ENCODE data around the gene MYL6. TPM values are rescaled to one million over a fixed set of nuclear protein-coding genes. Genes with fewer than 3 reads are reported as not detected.
A peak's percentile ranks its signal among the peaks of the same experiment; 100 is the strongest.
"Not testable (repeated sequence)": the region's sequence is repeated elsewhere in the genome, so short reads cannot be mapped to it uniquely, and the experiment has no call there.

Gene MYL6
- total RNA-seq, 1 experiment from 2014 or later = 789 TPM

DNA sequence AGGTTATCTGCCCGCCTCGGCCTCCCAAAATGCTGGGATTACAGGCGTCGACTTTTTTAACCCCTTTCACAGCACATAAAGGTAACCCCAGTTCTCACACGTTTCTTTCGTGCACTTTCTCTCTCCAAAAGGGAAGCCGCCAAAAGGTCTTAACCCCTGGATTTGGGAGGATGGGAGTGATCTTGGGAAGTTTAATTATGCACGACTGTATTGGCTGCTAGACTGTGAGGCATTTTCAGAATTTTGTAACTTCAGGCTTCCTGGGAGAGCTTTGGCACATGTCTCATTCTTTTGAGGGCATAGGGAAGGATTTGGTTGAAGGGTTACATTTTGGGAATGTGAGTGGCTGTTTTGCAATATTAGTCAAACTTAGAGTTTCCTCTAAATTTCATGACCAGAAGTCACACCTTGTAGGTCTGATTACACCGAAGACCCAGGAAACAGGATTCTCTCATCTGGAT, 32.6 kb downstream of the MYL6 start:
- CTCF ChIA-PET = interaction anchor here (0.7 to 2.1 kb wide), 3 partner anchors 16 to 288 kb away, joined by 6 to 17 read pairs (median 9); partner anchors contain the start of gene ZC3H10
- Histone ChIP-seq H3K27me3 (replicated peaks; ENCODE audit: insufficient read depth, low read depth, low read length, poor library complexity) (no peaks in the 10 kb centered on the region), H3K9me3 (ENCODE audit: low read depth, low read length, poor library complexity, severe bottlenecking) (no peaks in the 10 kb centered on the region), H3K36me3 (ENCODE audit: insufficient read depth, low read length, poor library complexity, severe bottlenecking) (peaks cover 13% of the 10 kb centered on the region), H3K4me1 (ENCODE audit: insufficient read depth, low read length, poor library complexity, severe bottlenecking) (peaks cover 13% of the 10 kb centered on the region), H3K27ac (ENCODE audit: low read depth, low read length, poor library complexity, severe bottlenecking) (no peak overlapping the region), H3K4me3 (ENCODE audit: low read depth, low read length, poor library complexity, severe bottlenecking) (peak overlapping the region; percentile 83)
- DNase-seq (ENCODE audit: low spot score) = peak; percentile 29
- TF ChIP-seq, protein P1, sequence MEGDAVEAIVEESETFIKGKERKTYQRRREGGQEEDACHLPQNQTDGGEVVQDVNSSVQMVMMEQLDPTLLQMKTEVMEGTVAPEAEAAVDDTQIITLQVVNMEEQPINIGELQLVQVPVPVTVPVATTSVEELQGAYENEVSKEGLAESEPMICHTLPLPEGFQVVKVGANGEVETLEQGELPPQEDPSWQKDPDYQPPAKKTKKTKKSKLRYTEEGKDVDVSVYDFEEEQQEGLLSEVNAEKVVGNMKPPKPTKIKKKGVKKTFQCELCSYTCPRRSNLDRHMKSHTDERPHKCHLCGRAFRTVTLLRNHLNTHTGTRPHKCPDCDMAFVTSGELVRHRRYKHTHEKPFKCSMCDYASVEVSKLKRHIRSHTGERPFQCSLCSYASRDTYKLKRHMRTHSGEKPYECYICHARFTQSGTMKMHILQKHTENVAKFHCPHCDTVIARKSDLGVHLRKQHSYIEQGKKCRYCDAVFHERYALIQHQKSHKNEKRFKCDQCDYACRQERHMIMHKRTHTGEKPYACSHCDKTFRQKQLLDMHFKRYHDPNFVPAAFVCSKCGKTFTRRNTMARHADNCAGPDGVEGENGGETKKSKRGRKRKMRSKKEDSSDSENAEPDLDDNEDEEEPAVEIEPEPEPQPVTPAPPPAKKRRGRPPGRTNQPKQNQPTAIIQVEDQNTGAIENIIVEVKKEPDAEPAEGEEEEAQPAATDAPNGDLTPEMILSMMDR (conservative IDR thresholded peaks at IDR 0.05; ENCODE audit: low read depth, low read length) = no peak
- TF ChIP-seq EZH2 (IDR thresholded peaks at IDR 0.05; ENCODE audit: borderline replicate concordance, low read depth, low read length, poor library complexity, severe bottlenecking) = no peak
- POLR2A ChIA-PET (ENCODE audit: low non-redundant PET) = no interaction called here
- intact Hi-C loops (cut with micrococcal nuclease; ENCODE audit: unreplicated experiment) = no loop called here
- no TSS peak for BruUV-seq (replicated peaks)

DNA sequence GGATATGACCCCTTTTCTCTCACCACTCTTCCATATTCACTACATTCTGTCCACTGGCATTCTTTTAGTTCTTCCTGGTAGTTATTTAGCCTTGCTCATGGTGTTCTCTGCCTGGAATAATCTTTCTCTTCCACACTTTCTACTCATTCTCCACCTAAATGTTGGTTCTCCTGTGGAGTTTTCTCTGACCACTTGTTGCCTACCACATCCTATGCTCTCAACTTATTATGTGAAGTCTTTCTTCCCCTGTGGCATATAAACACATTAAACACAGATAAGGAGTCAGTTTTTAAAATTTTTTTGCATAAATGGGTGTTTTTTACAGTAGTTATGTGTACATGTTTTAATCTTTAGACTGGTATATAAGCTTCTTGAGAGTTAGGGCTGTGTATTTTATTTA, 34.4 kb downstream of the MYL6 start:
- H3K9me3 ChIP-seq (ENCODE audit: low read depth, low read length, poor library complexity, severe bottlenecking) = no peaks in the 10 kb centered on the region
- CTCF ChIA-PET = no interaction called here
- POLR2A ChIA-PET (ENCODE audit: low non-redundant PET) = no interaction called here
- H3K4me3 ChIP-seq (ENCODE audit: low read depth, low read length, poor library complexity, severe bottlenecking) = no peak overlapping the region
- BruUV-seq (replicated peaks) = no TSS peak
- no peaks in the 10 kb centered on the region for H3K27me3 ChIP-seq (replicated peaks; ENCODE audit: insufficient read depth, low read depth, low read length, poor library complexity)
- peaks cover 10% of the 10 kb centered on the region for H3K4me1 ChIP-seq (ENCODE audit: insufficient read depth, low read length, poor library complexity, severe bottlenecking)
- intact Hi-C loops (cut with micrococcal nuclease; ENCODE audit: unreplicated experiment) = no loop called here
- TF ChIP-seq, protein P1 (conservative IDR thresholded peaks at IDR 0.05; ENCODE audit: low read depth, low read length) = no peak
- no peak for TF ChIP-seq EZH2 (IDR thresholded peaks at IDR 0.05; ENCODE audit: borderline replicate concordance, low read depth, low read length, poor library complexity, severe bottlenecking)
- H3K36me3 ChIP-seq (ENCODE audit: insufficient read depth, low read length, poor library complexity, severe bottlenecking) = no peaks in the 10 kb centered on the region
- no peak overlapping the region for H3K27ac ChIP-seq (ENCODE audit: low read depth, low read length, poor library complexity, severe bottlenecking)
- no peak for DNase-seq (ENCODE audit: low spot score)

DNA sequence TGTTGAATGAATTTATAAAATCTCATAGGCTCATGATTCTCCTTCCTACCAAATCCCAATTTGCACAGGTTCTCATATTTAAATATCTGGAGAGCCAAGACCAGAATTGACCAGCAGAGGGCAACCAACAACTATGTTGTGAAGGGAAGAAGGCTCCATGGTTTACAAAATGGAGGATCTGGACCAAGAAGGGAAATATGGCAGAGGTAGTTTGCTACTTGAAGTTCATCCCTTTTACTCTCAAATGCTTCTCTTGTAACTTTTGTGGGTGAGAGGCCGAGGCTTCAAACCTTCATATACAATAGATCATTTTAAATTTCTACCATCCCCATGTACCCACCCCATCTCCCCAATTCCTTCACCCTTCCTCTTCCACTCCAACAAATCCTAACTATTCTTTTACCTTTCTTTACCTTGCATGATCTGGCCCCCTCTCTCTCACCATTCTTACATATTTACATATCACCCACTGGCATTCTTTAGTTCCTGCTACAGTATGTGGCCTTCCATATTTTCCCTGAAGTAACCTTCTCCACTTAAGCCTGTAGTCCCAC, 34.9 kb downstream of the MYL6 start:
- H3K36me3 ChIP-seq (ENCODE audit: insufficient read depth, low read length, poor library complexity, severe bottlenecking) = no peaks in the 10 kb centered on the region
- peak; percentile 92 for DNase-seq (ENCODE audit: low spot score)
- no peak overlapping the region for H3K4me3 ChIP-seq (ENCODE audit: low read depth, low read length, poor library complexity, severe bottlenecking)
- peaks cover 6% of the 10 kb centered on the region for H3K4me1 ChIP-seq (ENCODE audit: insufficient read depth, low read length, poor library complexity, severe bottlenecking)
- H3K9me3 ChIP-seq (ENCODE audit: low read depth, low read length, poor library complexity, severe bottlenecking) = no peaks in the 10 kb centered on the region
- TF ChIP-seq, protein P1 (conservative IDR thresholded peaks at IDR 0.05; ENCODE audit: low read depth, low read length) = peak; percentile 90
- no peak for TF ChIP-seq EZH2 (IDR thresholded peaks at IDR 0.05; ENCODE audit: borderline replicate concordance, low read depth, low read length, poor library complexity, severe bottlenecking)
- H3K27ac ChIP-seq (ENCODE audit: low read depth, low read length, poor library complexity, severe bottlenecking) = no peak overlapping the region
- intact Hi-C loops (cut with micrococcal nuclease; ENCODE audit: unreplicated experiment) = loop anchor here (1.0 kb wide), 3 partner anchors 31 to 271 kb away; partner anchors contain the start of genes ANKRD52 and NABP2
- ChIA-PET POLR2A (ENCODE audit: low non-redundant PET) (no interaction called here), CTCF (no interaction called here)
- no peaks in the 10 kb centered on the region for H3K27me3 ChIP-seq (replicated peaks; ENCODE audit: insufficient read depth, low read depth, low read length, poor library complexity)
- no TSS peak for BruUV-seq (replicated peaks)

DNA sequence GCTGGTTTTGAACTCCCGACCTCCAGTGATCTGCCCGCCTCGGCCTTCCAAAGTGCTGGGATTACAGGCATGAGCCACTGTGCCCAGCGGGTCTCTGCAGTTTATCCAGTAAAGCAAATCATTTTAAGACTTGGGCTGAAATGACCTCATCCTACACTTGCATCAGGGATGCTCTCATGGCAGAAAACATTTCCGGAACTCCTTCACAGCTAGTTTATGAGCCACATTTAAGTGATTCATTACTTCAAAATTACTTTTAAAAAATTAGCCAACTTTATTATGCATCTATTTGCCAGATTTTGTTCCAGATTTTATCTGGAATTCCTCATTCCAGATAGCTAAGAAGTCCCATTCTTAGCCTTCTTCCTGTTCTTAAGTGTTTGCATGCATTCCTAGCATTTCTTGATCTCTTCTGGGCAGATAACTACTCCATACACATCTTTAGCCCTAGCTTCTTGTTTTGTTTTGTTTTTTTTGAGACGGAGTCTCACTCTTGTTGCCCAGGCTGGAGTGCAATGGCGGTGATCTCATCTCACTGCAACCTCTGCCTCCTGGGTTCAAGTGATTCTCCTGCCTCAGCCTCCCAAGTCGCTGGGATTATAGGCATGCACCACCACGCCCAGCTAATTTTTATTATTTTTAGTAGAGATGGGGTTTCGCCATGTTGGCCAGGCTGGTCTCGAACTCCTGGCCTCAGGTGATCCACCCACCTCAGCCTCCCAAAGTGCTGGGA, 38.8 kb downstream of the MYL6 start:
- H3K27ac ChIP-seq (ENCODE audit: low read depth, low read length, poor library complexity, severe bottlenecking) = peak overlapping the region; percentile 26
- H3K27me3 ChIP-seq (replicated peaks; ENCODE audit: insufficient read depth, low read depth, low read length, poor library complexity); CTCF ChIA-PET; H3K4me1 ChIP-seq (ENCODE audit: insufficient read depth, low read length, poor library complexity, severe bottlenecking); H3K9me3 ChIP-seq (ENCODE audit: low read depth, low read length, poor library complexity, severe bottlenecking); intact Hi-C loops (cut with micrococcal nuclease; ENCODE audit: unreplicated experiment); BruUV-seq (replicated peaks); H3K36me3 ChIP-seq (ENCODE audit: insufficient read depth, low read length, poor library complexity, severe bottlenecking); H3K4me3 ChIP-seq (ENCODE audit: low read depth, low read length, poor library complexity, severe bottlenecking): not testable (repeated sequence)
- DNase-seq (ENCODE audit: low spot score) = peak; percentile 90
- POLR2A ChIA-PET (ENCODE audit: low non-redundant PET) = interaction anchor here (0.7 kb wide), 1 partner anchor 25 kb away, joined by 14 read pairs; no protein-coding TSS in a partner anchor
